Myocyte (in vitro differentiated cells): ENCODE measurements around the gene NDUFA7. TPM values are rescaled to one million over a fixed set of nuclear protein-coding genes. Genes with fewer than 3 reads are reported as not detected.
"Not testable (repeated sequence)": the region's sequence is repeated elsewhere in the genome, so short reads cannot be mapped to it uniquely, and the experiment has no call there.

Experiments used
- DNase-seq: peaks from one replicate; pipeline ENCODE4 v3.0.0-alpha.2; 2012; ENCODE audit warnings: low read depth
- total RNA-seq: library from RNA; depleted of rRNA; stranded (reverse); fragments of >200 nt; gene quantifications from 2 replicates; pipeline ENCODE4 v1.2.3, GENCODE V29; 2014

The NDUFA7 gene
- total RNA-seq, 1 donor from 2014 or later = 42.5 TPM

DNA sequence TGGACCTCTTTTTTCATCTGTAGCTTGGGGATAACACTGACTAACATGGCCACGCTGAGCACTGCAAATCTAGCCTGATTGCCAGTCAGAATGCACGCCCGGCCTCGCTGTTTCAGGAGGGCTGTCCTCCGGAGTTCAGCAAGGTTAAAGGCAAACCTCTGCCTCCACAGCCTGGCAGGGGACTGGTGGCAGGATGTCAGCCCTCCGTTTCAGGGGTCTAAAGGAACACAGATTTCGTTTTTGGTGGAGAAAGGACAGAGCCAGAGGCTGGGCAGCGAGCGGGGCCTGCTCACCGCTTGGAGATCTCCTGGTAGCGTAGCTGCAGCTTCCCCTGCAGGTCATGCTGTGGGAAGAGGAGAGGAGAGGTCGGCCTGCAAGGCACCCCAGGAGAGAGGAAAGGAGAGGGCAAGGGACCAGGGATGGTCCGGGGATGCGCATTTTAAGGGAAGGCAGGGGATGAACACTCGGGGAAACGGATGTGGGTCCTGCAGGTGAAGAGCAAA is 560 bp downstream of the NDUFA7 start:
- DNase-seq = peak; percentile 13

- DNase-seq = no peak
Observed at GRCh38 chr19:8319807-8320520, 1.2 kb downstream of the NDUFA7 start.

DNA sequence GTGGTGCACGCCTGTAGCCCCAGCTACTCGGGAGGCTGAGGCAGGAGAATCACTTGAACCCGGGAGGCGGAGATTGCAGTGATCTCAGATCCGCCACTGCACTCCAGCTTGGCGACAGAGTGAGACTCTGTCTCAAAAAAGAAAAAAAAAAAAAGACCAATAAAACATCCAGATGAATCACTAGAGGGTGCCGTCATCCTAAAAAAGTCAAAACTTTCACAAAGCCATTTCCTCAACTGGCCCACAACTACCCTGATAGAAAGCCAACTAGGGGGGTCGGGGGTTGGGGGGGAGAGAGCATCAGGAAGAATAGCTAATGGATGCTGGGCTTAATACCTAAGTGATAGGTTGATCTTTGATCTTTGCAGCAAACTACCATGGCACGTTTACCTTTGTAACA is 2.3 kb downstream of the NDUFA7 start:
- not testable (repeated sequence) for DNase-seq

DNA sequence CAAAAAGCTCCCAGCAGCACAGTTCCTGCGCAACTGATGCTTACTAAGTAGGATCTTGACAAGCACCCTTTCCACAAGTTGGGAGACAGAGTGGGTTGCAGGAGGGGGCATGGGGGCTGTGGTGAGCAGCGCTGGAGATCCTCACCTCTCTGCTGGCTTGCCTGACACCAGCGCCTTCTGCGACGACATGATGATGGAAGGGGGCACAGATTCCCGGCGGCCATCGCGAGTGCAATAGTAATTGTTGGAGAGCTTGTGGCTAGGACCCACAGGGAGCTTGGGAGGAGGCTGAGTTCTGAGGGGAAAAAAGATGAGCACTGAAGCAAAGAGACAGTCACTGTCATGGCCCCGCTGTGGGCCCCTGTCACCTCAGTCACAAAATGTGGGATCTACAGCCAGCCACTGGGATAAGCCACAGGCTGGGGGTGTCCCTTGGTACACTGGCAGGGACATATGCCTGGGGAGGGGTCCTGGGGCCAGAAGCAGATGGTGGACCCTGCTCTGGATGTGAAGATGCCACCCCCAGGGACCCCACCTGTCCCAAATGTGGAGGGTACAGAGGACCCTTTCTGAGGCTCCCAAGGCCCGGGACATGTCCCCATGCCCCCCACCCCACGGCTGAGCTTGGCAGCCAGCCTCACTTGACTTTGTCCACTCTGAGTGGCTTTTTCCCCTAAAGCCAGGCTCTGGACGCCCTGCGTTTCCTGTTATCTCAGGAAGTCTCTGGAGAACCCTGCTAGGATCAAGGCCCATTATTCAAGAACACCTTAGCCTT is 4.6 kb downstream of the NDUFA7 start:
- no peak for DNase-seq

GRCh38 chr19:8314981-8315640 is 6.1 kb downstream of the NDUFA7 start:
- not testable (repeated sequence) for DNase-seq

- no peak for DNase-seq
Observed at GRCh38 chr19:8311461-8312260, 9.5 kb downstream of the NDUFA7 start.

DNA sequence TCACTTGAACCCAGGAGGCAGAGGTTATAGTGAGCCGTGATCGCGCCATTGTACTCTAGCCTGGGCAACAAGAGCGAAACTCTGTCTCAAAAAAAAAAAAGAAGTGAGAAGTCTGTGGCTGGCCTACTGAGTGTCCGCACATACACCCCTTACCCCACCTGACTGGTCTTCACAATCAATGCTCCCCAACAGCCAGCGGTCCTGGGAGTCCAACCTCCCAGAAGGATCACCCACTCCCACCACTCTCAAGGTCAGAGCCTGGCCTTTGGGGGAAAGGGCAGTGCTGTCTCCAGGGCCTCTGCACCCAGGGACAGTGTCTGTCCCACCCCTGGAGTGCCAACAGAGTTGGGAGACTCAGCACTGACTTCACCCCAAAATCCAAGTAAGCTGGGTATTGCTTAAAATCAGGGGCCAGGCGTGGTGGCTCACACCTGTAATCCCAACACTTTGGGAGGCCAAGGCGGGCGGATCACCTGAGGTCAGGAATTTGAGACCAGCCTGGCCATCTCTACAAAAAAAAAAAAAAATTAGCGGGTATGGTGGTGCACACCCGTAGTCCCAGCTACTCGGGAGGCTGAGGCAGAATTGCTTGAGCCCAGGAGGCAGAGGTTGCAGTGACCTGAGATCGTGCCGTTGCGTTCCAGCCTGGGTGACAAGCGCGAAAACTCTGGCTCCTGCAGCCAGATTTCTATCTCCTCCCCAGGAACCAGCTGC is 10.7 kb downstream of the NDUFA7 start:
- DNase-seq = no peak

- no peak for DNase-seq
Observed at GRCh38 chr19:8308891-8309291, 12.3 kb downstream of the NDUFA7 start.

DNA sequence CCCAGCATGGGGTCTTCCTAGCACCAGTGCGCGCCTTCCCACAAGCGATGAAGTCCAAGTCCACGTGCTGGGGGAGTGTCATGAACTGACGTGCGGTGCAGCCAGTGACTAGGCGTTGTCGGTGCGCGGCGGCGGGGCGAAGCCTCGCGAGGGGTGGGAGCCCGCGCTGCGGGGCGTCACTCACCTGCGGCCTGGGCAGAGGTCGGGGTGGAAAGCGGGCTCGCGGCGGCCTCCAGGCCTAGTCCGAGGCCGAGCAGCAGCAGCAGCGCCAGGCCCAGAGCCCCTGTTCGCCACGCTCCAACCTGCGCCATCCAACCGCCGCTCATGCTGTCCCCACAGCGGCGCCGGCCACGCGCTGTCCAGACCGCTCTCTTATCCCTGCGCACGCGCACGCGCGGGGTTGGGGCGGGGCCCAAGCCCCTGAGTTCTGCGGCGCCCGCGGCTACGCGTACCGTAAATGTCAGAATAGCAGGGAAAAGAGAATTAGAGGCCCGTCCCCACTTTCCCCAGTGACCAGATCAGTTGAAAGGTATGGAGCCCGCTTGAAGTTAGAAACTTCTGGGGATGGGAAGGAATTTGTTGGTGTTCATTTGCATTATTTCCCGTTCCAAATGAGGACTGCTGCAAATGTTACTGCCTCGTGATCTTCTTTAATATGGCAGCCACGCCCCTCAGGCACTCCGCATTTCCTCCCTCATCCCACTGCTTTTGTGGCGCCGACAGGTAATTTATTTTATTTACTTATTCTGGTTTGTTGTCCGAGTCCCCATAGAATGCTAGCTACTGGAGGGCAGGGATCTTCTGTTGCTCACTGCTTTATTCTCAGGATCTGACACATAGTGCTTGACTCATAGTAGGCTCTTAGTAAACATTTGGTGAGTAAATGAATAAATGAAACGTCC is 13.0 kb downstream of the NDUFA7 start, which contains the start of gene CD320:
Gene CD320 (minus strand): TSS at position 394 of the 902 bp plus-strand sequence. CDS start 68 bp downstream, at position 326.
- peak; percentile 92 for DNase-seq

- no peak for DNase-seq
Observed at GRCh38 chr19:8307400-8307964, 13.7 kb downstream of the NDUFA7 start.

DNA sequence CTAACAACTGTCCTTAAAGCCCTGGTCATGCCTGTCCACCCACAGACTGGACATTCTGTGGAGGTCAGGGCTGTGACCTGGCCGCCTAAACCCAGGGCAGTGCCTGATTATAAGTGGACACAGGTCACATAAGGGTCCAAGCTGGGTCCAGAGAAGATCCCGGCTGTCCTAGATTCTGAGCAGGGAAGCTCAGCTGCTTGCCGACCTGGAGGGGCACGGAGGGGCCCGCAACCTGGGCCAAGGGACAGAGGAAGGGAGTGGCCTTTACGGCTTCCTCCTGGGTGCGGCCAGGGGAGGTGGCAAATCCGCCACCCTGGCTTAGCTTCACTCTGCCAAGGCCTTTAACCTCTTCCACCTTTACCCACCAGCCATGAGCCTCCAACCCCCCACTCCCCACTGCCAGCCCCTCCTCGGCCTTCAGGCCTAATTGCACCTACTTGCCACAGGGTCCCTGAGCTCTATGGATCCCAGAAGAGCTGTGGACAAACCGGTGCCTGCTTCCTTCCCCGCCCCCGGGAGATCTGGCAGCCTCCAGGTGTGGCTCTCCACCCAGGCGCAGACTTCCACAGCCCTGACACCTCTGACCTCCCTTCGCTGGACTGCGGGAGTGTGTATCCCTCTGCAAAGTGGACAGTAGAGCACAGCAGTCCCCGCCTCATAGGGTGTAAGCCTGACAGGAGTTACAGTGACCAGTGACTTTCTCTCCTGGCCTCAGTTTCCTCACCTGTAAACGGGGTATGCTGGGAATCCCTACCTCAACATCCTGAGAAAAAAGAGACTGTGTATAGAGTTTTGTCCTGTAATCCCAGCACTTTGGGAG is 14.7 kb downstream of the NDUFA7 start:
- no peak for DNase-seq

- no peak for DNase-seq
Observed at GRCh38 chr19:8305798-8306197, 15.4 kb downstream of the NDUFA7 start.

DNA sequence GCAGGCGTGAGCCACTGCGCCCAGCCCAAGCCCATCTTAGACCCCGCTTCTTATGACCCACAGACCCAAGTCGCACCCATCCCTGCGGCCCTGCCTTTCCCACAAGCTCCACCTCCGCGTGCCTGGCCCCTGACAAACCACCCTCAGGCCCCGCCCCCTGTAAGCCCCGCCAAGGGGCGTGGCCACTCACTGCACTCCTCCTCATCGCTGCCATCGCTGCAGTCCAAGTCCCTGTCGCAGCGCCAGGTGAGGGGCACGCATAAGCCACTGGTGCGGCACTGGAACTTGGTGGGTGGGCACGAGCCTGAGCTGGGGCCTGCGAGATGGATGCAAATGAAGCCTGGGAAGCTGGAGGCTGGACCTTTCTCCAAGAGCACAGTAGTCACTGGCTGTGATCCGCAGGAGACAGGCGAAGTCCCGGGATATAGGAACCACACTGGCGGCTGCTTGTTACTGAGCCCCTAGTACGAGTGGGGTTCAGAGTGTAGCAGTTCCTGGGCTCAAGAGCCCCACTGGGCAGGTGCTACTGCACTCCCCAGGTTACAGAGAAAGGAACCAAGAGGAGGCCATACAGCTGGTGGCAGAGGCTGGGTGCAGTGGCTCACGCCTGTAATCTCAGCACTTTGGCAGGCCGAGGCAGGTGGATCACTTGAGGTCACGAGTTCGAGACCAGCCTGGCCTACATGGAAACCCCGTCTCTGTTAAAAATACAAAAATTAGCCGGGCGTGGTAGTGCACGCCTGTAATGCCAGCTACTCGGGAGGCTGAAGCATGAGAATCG is 16.1 kb downstream of the NDUFA7 start:
- DNase-seq = no peak

DNA sequence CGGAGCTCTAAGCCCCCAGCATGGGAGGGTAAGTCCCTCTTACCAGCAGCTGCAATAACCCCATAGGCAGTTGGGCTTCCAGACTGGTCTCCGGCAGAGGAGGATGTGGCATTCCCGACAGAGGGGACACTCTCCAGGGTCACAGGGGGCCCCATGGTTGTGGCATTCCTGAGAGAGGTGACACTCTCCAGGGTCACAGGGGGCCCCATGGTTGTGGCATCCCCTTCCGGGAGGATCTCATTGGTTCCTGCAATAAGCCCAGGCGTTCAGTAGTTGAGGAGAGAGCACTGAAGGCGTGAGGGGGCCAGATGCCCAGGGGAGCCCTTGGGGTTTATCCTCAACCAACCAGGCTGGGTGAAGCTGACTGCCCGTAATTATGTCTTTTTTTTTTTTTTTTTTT is 18.4 kb downstream of the NDUFA7 start:
- DNase-seq = no peak

DNA sequence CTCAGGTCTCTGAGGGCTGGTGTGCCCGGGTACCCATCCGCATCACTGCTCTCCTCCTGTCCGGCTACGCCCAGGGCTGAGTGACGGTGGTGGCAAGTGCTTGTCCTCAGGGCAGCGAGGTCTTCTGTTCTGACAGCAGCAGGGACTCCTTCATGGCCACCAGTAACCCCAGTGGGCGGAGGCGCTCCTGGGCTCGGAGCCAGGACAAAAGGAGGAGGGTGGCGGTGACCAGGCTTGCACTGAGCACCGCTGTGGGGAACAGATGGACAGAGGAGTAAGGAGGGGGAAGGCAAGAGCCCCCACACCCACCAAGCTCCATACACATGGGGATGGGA is 18.9 kb downstream of the NDUFA7 start:
- DNase-seq = peak; percentile 78

- not testable (repeated sequence) for DNase-seq
Observed at GRCh38 chr19:8291337-8291736, 29.8 kb downstream of the NDUFA7 start.

DNA sequence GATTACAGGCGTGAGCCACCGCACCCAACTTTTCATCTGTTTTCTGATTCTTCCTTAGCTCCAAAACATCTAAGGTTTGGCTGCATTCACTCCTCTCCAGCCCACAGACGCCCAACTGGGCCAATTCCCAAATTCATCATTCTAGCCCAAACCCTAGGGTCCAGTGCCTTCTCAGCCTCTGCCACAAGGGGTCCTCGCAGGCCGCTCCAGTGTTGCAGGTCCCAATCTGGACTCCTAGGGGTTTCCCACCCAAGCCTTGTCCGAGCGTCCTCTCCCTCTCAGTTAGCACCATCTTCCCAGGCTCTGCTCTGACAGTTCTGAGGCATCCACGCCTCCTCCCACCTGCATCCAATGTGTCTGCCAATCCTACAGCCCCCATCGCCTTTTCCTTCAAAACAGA is 44.7 kb downstream of the NDUFA7 start:
- DNase-seq = not testable (repeated sequence)
